H1 (cell line): ENCODE measurements around the gene GMPR. TPM values are rescaled to one million over a fixed set of nuclear protein-coding genes. Genes with fewer than 3 reads are reported as not detected.

Source experiments
- CTCF ChIA-PET: fragments of 300-600 bp; sonication (Branson Sonifier 250); formaldehyde crosslinking; loops from one replicate; lab custom pipeline; 2021; ENCODE audit not compliant: partially characterized antibody; lab: Charles Lee
- POLR2A ChIA-PET: fragments of 300-600 bp; sonication (Branson Sonifier 250); formaldehyde crosslinking; loops from one replicate; lab custom pipeline; 2021; ENCODE audit warnings: inconsistent platforms; ENCODE audit not compliant: partially characterized antibody; lab: Charles Lee
- DNase-seq, 2 experiments: peaks; one replicate each; pipeline versions ENCODE4 v3.0.0 to v3.0.0-alpha.2; 2010 to 2022; ENCODE audit warnings: low spot score in 2 of 2, low read depth in 1 of 2, mixed read lengths in 1 of 2
- FAIRE-seq: peaks from 2 replicates; lab custom pipeline; 2011; peaks lifted over from hg19 to GRCh38; lab: Jason Lieb, UNC
- H2AFZ ChIP-seq: 2 replicates; pipeline ENCODE4 v1.8.1; 2012; ENCODE audit warnings: low read length, inconsistent platforms
- H2AK5ac ChIP-seq: 2 replicates; pipeline ENCODE4 v1.6.1; 2013; ENCODE audit warnings: low read depth, low read length
- H2BK120ac ChIP-seq: replicated peaks from 2 replicates; pipeline ENCODE3; 2013; ENCODE audit warnings: low read depth, low read length, inconsistent platforms
- H2BK12ac ChIP-seq: 2 replicates; pipeline ENCODE4 v1.6.1; 2013; ENCODE audit warnings: low read depth, low read length
- H2BK15ac ChIP-seq: 2 replicates; pipeline ENCODE4 v1.6.1; 2013; ENCODE audit warnings: low read length
- H2BK20ac ChIP-seq: 2 replicates; pipeline ENCODE4 v1.6.1; 2013; ENCODE audit warnings: low read length
- H2BK5ac ChIP-seq: 2 replicates; pipeline ENCODE4 v1.6.1; 2013; ENCODE audit warnings: low read depth, low read length
- H3K14ac ChIP-seq: 2 replicates; pipeline ENCODE4 v1.6.1; 2013; ENCODE audit warnings: inconsistent platforms; ENCODE audit not compliant: insufficient read length
- H3K18ac ChIP-seq: 2 replicates; pipeline ENCODE4 v1.6.1; 2013; ENCODE audit warnings: low read length; ENCODE audit errors: extremely low read depth
- H3K23ac ChIP-seq: 2 replicates; pipeline ENCODE4 v1.6.1; 2013; ENCODE audit warnings: inconsistent platforms; ENCODE audit not compliant: insufficient read length
- H3K23me2 ChIP-seq: 2 replicates; pipeline ENCODE4 v1.6.1; 2013; ENCODE audit warnings: low read depth, low read length
- H3K27ac ChIP-seq: 2 replicates; pipeline ENCODE4 v1.6.1; 2011; ENCODE audit warnings: low read depth, low read length, inconsistent platforms
- H3K27me3 ChIP-seq, 4 experiments: replicated peaks in 1 of 4; 1 replicate in 1 of 4; 2 replicates in 3 of 4; pipeline versions ENCODE4 v1.6.1 to v1.8.1; 2011 to 2013; ENCODE audit warnings: low read length in 3 of 4, mild to moderate bottlenecking in 3 of 4, inconsistent platforms in 2 of 4, mixed read lengths in 2 of 4, moderate library complexity in 1 of 4; ENCODE audit not compliant: control insufficient read depth in 3 of 4, insufficient read depth in 3 of 4; ENCODE audit errors: extremely low read depth in 1 of 4
- H3K36me3 ChIP-seq, 4 experiments: 2 replicates each; pipeline versions ENCODE4 v1.6.1 to v1.8.1; 2011 to 2013; ENCODE audit warnings: mild to moderate bottlenecking in 4 of 4, low read length in 3 of 4, moderate library complexity in 2 of 4, control low read depth in 1 of 4, inconsistent platforms in 1 of 4; ENCODE audit not compliant: insufficient read depth in 4 of 4, control insufficient read depth in 2 of 4
- H3K4ac ChIP-seq: replicated peaks from 2 replicates; pipeline ENCODE3; 2013; ENCODE audit warnings: low read length, low read depth, mixed read lengths, inconsistent platforms; ENCODE audit not compliant: insufficient read length
- H3K4me1 ChIP-seq, 4 experiments: replicated peaks in 1 of 4; 1 replicate in 1 of 4; 2 replicates in 3 of 4; pipeline versions ENCODE4 v1.6.1 to v1.8.1; 2011 to 2013; ENCODE audit warnings: low read length in 3 of 4, inconsistent platforms in 2 of 4, mixed read lengths in 1 of 4; ENCODE audit not compliant: insufficient read depth in 4 of 4, control insufficient read depth in 3 of 4
- H3K4me2 ChIP-seq, 2 experiments: 2 replicates each; pipeline versions ENCODE4 v1.6.1 to v1.8.1; 2011 to 2013; ENCODE audit warnings: low read depth in 2 of 2, low read length in 2 of 2, control low read depth in 1 of 2, inconsistent platforms in 1 of 2, mild to moderate bottlenecking in 1 of 2; ENCODE audit not compliant: insufficient read depth in 1 of 2
- H3K4me3 ChIP-seq, 4 experiments: fragments of 200-600, 300-600 bp in 1 of 4; sonication (generic), shearing (Covaris generic), sonication (Bioruptor Twin) in 1 of 4; 2 replicates each; pipeline versions ENCODE4 v1.5.1 to v1.8.1; 2011 to 2016; ENCODE audit warnings: low read length in 4 of 4, low read depth in 3 of 4, control low read depth in 2 of 4, inconsistent platforms in 2 of 4, mild to moderate bottlenecking in 2 of 4, mixed read lengths in 1 of 4, moderate library complexity in 1 of 4; ENCODE audit not compliant: insufficient read depth in 2 of 4; ENCODE audit errors: extremely low read depth in 1 of 4
- H3K56ac ChIP-seq: replicated peaks from 2 replicates; pipeline ENCODE3; 2013; ENCODE audit warnings: low read depth, mild to moderate bottlenecking, mixed read lengths, low read length, inconsistent platforms; ENCODE audit not compliant: insufficient read length
- H3K79me1 ChIP-seq: 2 replicates; pipeline ENCODE4 v1.6.1; 2013; ENCODE audit warnings: low read depth, low read length, control low read depth
- H3K79me2 ChIP-seq, 2 experiments: 2 replicates each; pipeline versions ENCODE4 v1.6.1 to v1.8.1; 2012 to 2013; ENCODE audit warnings: low read length in 2 of 2, mild to moderate bottlenecking in 2 of 2, inconsistent platforms in 1 of 2; ENCODE audit not compliant: insufficient read depth in 2 of 2, control insufficient read depth in 1 of 2
- H3K9ac ChIP-seq, 4 experiments: replicated peaks in 1 of 4; 1 replicate in 1 of 4; 2 replicates in 3 of 4; pipeline versions ENCODE4 v1.6.1 to v1.8.1; 2011 to 2013; ENCODE audit warnings: low read depth in 3 of 4, low read length in 3 of 4, control low read depth in 2 of 4, mild to moderate bottlenecking in 2 of 4, moderate library complexity in 2 of 4, inconsistent platforms in 1 of 4; ENCODE audit errors: extremely low read depth in 1 of 4
- H3K9me3 ChIP-seq, 2 experiments: 2 replicates each; pipeline versions ENCODE4 v1.6.1 to v1.8.1; 2012 to 2013; ENCODE audit warnings: mild to moderate bottlenecking in 2 of 2, moderate library complexity in 2 of 2, control low read depth in 1 of 2, inconsistent platforms in 1 of 2, low read depth in 1 of 2, low read length in 1 of 2, mixed read lengths in 1 of 2; ENCODE audit not compliant: insufficient read depth in 2 of 2
- H4K20me1 ChIP-seq, 2 experiments: replicated peaks in 1 of 2; 2 replicates each; pipeline versions ENCODE3 to v1.8.1; 2011 to 2013; ENCODE audit warnings: inconsistent platforms in 2 of 2, low read length in 2 of 2, mild to moderate bottlenecking in 1 of 2; ENCODE audit not compliant: insufficient read depth in 2 of 2, control insufficient read depth in 1 of 2
- H4K5ac ChIP-seq: 2 replicates; pipeline ENCODE4 v1.6.1; 2013; ENCODE audit warnings: low read length, low read depth, mixed read lengths, inconsistent platforms; ENCODE audit not compliant: insufficient read length
- H4K8ac ChIP-seq: 2 replicates; pipeline ENCODE4 v1.8.0; 2013; ENCODE audit warnings: mild to moderate bottlenecking, moderate library complexity, low read length, inconsistent platforms; ENCODE audit not compliant: insufficient read depth; ENCODE audit errors: extremely low read depth
- H4K91ac ChIP-seq: replicated peaks from 2 replicates; pipeline ENCODE3; 2013; ENCODE audit warnings: low read length, mixed read lengths, inconsistent platforms; ENCODE audit not compliant: insufficient read length
- ASH2L ChIP-seq: fragments of 200-600, 300-600 bp; sonication (generic); IDR thresholded peaks from one replicate; pipeline ENCODE4 v1.7.1; 2017; ENCODE audit warnings: low read length
- CEBPB ChIP-seq: IDR thresholded peaks from 2 replicates; pipeline ENCODE4 v1.6.1; 2012; ENCODE audit warnings: low read depth, low read length
- EP300 ChIP-seq, 2 experiments: IDR thresholded peaks; 1 replicate in 1 of 2; 2 replicates in 1 of 2; pipeline ENCODE4 v1.6.1; 2011 to 2012; ENCODE audit warnings: low read depth in 2 of 2, low read length in 2 of 2, mild to moderate bottlenecking in 2 of 2, borderline replicate concordance in 1 of 2, inconsistent platforms in 1 of 2, moderate library complexity in 1 of 2
- EZH2 ChIP-seq: fragments of 200-600 bp; sonication (generic); IDR thresholded peaks from 2 replicates; pipeline ENCODE4 v1.7.1; 2012; ENCODE audit warnings: low read depth, mild to moderate bottlenecking, moderate library complexity, low read length, inconsistent platforms; ENCODE audit not compliant: severe bottlenecking
- POLR2AphosphoS5 ChIP-seq: IDR thresholded peaks from 2 replicates; pipeline ENCODE4 v1.6.1; 2011; ENCODE audit warnings: low read depth, low read length
- RBBP5 ChIP-seq: IDR thresholded peaks from 2 replicates; pipeline ENCODE4 v1.7.1; 2012; ENCODE audit warnings: low read depth, mild to moderate bottlenecking, inconsistent platforms, low read length, moderate library complexity, borderline replicate concordance
- RFX5 ChIP-seq: IDR thresholded peaks from 2 replicates; pipeline ENCODE4 v1.6.1; 2011; ENCODE audit warnings: low read depth, low read length, improper control_type of control experiment, borderline replicate concordance
- SIN3A ChIP-seq, 2 experiments: IDR thresholded peaks in 1 of 2; conservative IDR thresholded peaks in 1 of 2; 2 replicates each; pipeline ENCODE4 v1.6.1; 2011 to 2012; ENCODE audit warnings: low read length in 2 of 2, improper control_type of control experiment in 1 of 2, low read depth in 1 of 2, mild to moderate bottlenecking in 1 of 2
- SIRT6 ChIP-seq: IDR thresholded peaks from one replicate; pipeline ENCODE4 v1.7.1; 2012; ENCODE audit warnings: low read length, inconsistent platforms
- SRF ChIP-seq: IDR thresholded peaks from 2 replicates; pipeline ENCODE4 v1.6.1; 2011; ENCODE audit warnings: mild to moderate bottlenecking, low read depth, low read length, moderate library complexity
- TBP ChIP-seq: IDR thresholded peaks from 2 replicates; pipeline ENCODE4 v1.6.1; 2011; ENCODE audit warnings: low read depth, low read length, improper control_type of control experiment
- TCF12 ChIP-seq: IDR thresholded peaks from 2 replicates; pipeline ENCODE4 v1.6.1; 2011; ENCODE audit warnings: low read depth, mild to moderate bottlenecking, low read length
- YY1 ChIP-seq: IDR thresholded peaks from 2 replicates; pipeline ENCODE4 v1.6.1; 2011; ENCODE audit warnings: low read depth, mild to moderate bottlenecking, low read length
- ZNF274 ChIP-seq: IDR thresholded peaks from 2 replicates; pipeline ENCODE4 v1.7.0; 2012; ENCODE audit warnings: low read length, borderline replicate concordance; ENCODE audit errors: extremely low read depth
- WGBS, 2 experiments: shearing (Covaris generic) in 1 of 2; methylation state at CpG; one replicate each; pipeline versions ENCODE4 v1.1.6 to v1.1.7; 2013 to 2015; ENCODE audit warnings: low lambda C conversion rate in 2 of 2, mixed read lengths in 2 of 2, inconsistent platforms in 1 of 2, low coverage in 1 of 2, missing lambda C conversion rate in 1 of 2; ENCODE audit not compliant: insufficient replicate concordance in 2 of 2, insufficient coverage in 1 of 2, insufficient read length in 1 of 2; ENCODE audit errors: extremely low coverage in 1 of 2, missing lambda C conversion rate in 1 of 2; 5-methylcytosine and 5-hydroxymethylcytosine counted together
- polyA plus RNA-seq, 7 experiments: library from polyadenylated mRNA; depleted of rRNA in 3 of 7; stranded (reverse) in 5 of 7; unstranded in 2 of 7; fragments of >200 nt in 5 of 7; fragments of 200-250 nt in 2 of 7; gene quantifications; 1 replicate in 5 of 7; 2 replicates in 1 of 7; 4 replicates in 1 of 7; pipeline versions ENCODE4 v1.2.1 to v1.2.3, GENCODE V29; 2011 to 2013; ENCODE audit warnings: missing spikeins in 2 of 7, mixed read lengths in 2 of 7
- total RNA-seq: library from RNA; stranded (reverse); fragmentation: NEBNext Ultra II Directional; extraction: Animal tissue kit (Norgen Biotek cat#: 25700); gene quantifications from 2 replicates; pipeline ENCODE4 v1.2.1, GENCODE V29; 2021
- TF ChIP-seq, protein P1 (sequence below): IDR thresholded peaks from 2 replicates; pipeline ENCODE4 v1.6.1; 2012; ENCODE audit warnings: inconsistent platforms

The GMPR gene
- total and polyA plus RNA-seq, 2 of the 8 experiments (the other 6 are each of a cell fraction or from before 2014, with no cell fraction given), result 0.99 to 1.2 TPM

DNA sequence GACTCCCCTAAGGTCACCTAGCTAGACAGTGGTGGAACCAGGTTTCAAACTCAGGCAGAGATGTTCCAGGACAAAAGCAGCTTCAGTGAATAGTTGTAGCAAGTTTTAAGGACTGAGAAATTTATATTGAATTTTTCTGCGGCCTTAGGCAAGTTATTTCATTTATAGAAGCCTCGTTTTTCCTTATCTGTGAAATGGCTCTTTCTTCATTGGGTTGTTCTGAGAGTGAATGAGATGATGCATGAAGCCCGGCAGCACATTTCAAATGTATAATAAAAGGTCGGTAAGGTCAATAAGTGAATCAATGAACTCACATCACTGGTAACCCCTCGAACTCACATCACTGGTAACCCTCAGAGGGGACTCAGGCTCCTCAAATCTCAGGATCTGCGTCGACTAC, 1.1 kb upstream of the GMPR start:
- FAIRE-seq, result no peak
- CTCF ChIA-PET, result interaction anchor here (0.8 to 9.0 kb wide), 2 partner anchors 39 to 46 kb away, joined by 3 to 57 read pairs; no protein-coding TSS in a partner anchor
- TF ChIP-seq CEBPB (no peak), POLR2AphosphoS5 (no peak), TBP (no peak), EP300 (IDR thresholded peaks at IDR 0.05; ENCODE audit: borderline replicate concordance in 1 of 2, low read depth in 2 of 2, low read length in 2 of 2) (no peak), SIN3A (conservative IDR thresholded peaks at IDR 0.05 in 1 of 2, IDR thresholded peaks at IDR 0.05 in 1 of 2; ENCODE audit: low read depth in 1 of 2, low read length in 2 of 2) (no peak), TCF12 (no peak), SIRT6 (no peak), EZH2 (no peak), RBBP5 (no peak), YY1 (no peak), ZNF274 (no peak), SRF (no peak), RFX5 (no peak), ASH2L (no peak)
- TF ChIP-seq, protein P1, sequence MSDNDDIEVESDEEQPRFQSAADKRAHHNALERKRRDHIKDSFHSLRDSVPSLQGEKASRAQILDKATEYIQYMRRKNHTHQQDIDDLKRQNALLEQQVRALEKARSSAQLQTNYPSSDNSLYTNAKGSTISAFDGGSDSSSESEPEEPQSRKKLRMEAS, result no peak

More for the DNA sequence above, 1.1 kb upstream of the GMPR start:
- H3K79me1 ChIP-seq, result no peaks in the 10 kb centered on the region
- H3K9me3 ChIP-seq, result no peaks in the 10 kb centered on the region
- H3K9ac ChIP-seq, result no peak overlapping the region
- H3K4ac ChIP-seq, result no peak overlapping the region
- no peak overlapping the region for H3K56ac ChIP-seq
- no peak overlapping the region for H2AK5ac ChIP-seq
- no peaks in the 10 kb centered on the region for H3K79me2 ChIP-seq
- no peaks in the 10 kb centered on the region for H4K20me1 ChIP-seq
- no peak for DNase-seq
- no peak overlapping the region for H3K18ac ChIP-seq
- H3K23ac ChIP-seq, result no peak overlapping the region
- POLR2A ChIA-PET, result no interaction called here
- H3K27ac ChIP-seq, result no peak overlapping the region
- no peak overlapping the region for H2AFZ ChIP-seq
- no peak overlapping the region for H3K4me3 ChIP-seq
- no peak overlapping the region for H2BK20ac ChIP-seq
- no peak overlapping the region for H3K14ac ChIP-seq
- H4K91ac ChIP-seq, result no peak overlapping the region
- no peak overlapping the region for H2BK120ac ChIP-seq
- WGBS, 2 experiments, result 88% methylated on average over 7 of the region's 7 CpGs; no CpG with 5 or more reads in 1 of the 2 experiments
- H3K23me2 ChIP-seq, result peaks cover 11% of the 10 kb centered on the region
- no peak overlapping the region for H4K8ac ChIP-seq
- peaks cover 0 to 6% (median 3%) of the 10 kb centered on the region in 4 experiments; a peak in 4 of 7 replicates for H3K4me1 ChIP-seq
- no peak overlapping the region for H4K5ac ChIP-seq
- no peak overlapping the region for H2BK15ac ChIP-seq
- peaks cover 12 to 36% (median 30%) of the 10 kb centered on the region in 4 experiments for H3K27me3 ChIP-seq
- no peak overlapping the region; a peak in 1 of 4 replicates for H3K4me2 ChIP-seq
- H2BK12ac ChIP-seq, result no peak overlapping the region
- H2BK5ac ChIP-seq, result no peak overlapping the region
- H3K36me3 ChIP-seq, result no peaks in the 10 kb centered on the region
